Measurements from ENCODE around the gene PVALEF.

Gene PVALEF

DNA sequence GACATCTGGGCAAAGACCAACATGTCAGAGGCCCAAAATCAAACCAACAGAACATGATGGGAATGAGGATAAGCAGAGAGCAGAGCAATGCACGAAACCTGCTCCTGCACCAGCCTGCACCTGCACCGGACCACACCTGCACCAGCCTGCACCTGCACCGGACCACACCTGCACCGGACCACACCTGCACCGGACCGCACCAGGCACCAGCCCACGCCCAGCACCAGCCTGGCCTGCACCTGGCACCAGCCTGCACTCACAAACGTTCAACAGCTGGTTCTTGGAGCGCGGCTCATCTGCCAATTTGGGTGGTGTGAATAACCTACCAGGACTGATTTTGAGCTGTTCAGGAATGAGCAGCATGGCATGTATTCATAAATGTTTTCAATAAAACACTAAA lies 39.3 kb downstream of the PVALEF start:
- Mint-ChIP-seq H3K27me3 (ENCODE audit: low read depth) (no peaks in the 10 kb centered on the region), H3K4me3 (no peak overlapping the region), H3K27ac (no peak overlapping the region), H3K36me3 (ENCODE audit: low read depth) (no peaks in the 10 kb centered on the region), H3K4me1 (ENCODE audit: low read depth) (no peaks in the 10 kb centered on the region), H3K9me3 (no peaks in the 10 kb centered on the region)
- no peak for DNase-seq (ENCODE audit: low spot score)

GRCh38 chr17:81206166-81206565 lies 40.9 kb downstream of the PVALEF start:
- H3K27ac Mint-ChIP-seq: no peak overlapping the region
- H3K4me3 Mint-ChIP-seq: no peak overlapping the region
- H3K9me3 Mint-ChIP-seq: no peaks in the 10 kb centered on the region
- DNase-seq (ENCODE audit: low spot score): no peak
- no peaks in the 10 kb centered on the region for H3K27me3 Mint-ChIP-seq (ENCODE audit: low read depth)
- no peaks in the 10 kb centered on the region for H3K36me3 Mint-ChIP-seq (ENCODE audit: low read depth)
- H3K4me1 Mint-ChIP-seq (ENCODE audit: low read depth): no peaks in the 10 kb centered on the region

- Mint-ChIP-seq H3K9me3 (no peaks in the 10 kb centered on the region), H3K27ac (no peak overlapping the region), H3K4me3 (no peak overlapping the region), H3K36me3 (ENCODE audit: low read depth) (no peaks in the 10 kb centered on the region), H3K4me1 (ENCODE audit: low read depth) (no peaks in the 10 kb centered on the region), H3K27me3 (ENCODE audit: low read depth) (no peaks in the 10 kb centered on the region)
- no peak for DNase-seq (ENCODE audit: low spot score)
Measured at GRCh38 chr17:81206657-81207056, 41.4 kb downstream of the PVALEF start.

- DNase-seq (ENCODE audit: low spot score): no peak
- Mint-ChIP-seq H3K4me1 (ENCODE audit: low read depth) (no peaks in the 10 kb centered on the region), H3K9me3 (no peaks in the 10 kb centered on the region), H3K4me3 (no peak overlapping the region), H3K27ac (no peak overlapping the region), H3K36me3 (ENCODE audit: low read depth) (no peaks in the 10 kb centered on the region), H3K27me3 (ENCODE audit: low read depth) (no peaks in the 10 kb centered on the region)
Measured at GRCh38 chr17:81207610-81208581, 42.6 kb downstream of the PVALEF start.

DNA sequence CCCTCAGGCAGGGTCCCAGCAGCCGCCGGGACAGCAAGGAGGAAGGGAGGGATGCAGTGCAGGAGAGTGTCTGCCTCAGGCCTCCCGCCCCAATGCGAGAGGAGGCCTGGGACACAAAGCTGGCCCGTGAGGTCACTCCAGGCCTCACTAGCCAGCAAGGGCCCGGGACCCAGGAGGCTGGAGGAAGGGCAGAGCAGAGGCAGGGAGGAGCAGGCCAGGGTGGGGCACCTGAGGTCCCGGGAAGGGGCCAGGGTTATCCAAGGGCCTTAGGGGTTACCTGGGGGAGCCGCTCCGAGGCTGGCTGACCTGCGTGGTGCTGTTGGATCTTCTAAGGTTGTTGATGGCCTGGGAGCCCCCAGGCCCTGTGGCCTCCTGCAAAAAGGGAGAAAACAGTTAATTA lies 43.3 kb downstream of the PVALEF start:
- Mint-ChIP-seq H3K27me3 (ENCODE audit: low read depth) (no peaks in the 10 kb centered on the region), H3K4me1 (ENCODE audit: low read depth) (no peaks in the 10 kb centered on the region), H3K36me3 (ENCODE audit: low read depth) (no peaks in the 10 kb centered on the region), H3K27ac (no peak overlapping the region), H3K9me3 (no peaks in the 10 kb centered on the region), H3K4me3 (no peak overlapping the region)
- DNase-seq (ENCODE audit: low spot score): no peak

GRCh38 chr17:81209141-81209540 lies 43.8 kb downstream of the PVALEF start:
- no peaks in the 10 kb centered on the region for H3K9me3 Mint-ChIP-seq
- DNase-seq (ENCODE audit: low spot score): no peak
- no peaks in the 10 kb centered on the region for H3K36me3 Mint-ChIP-seq (ENCODE audit: low read depth)
- H3K27me3 Mint-ChIP-seq (ENCODE audit: low read depth): no peaks in the 10 kb centered on the region
- H3K27ac Mint-ChIP-seq: no peak overlapping the region
- no peak overlapping the region for H3K4me3 Mint-ChIP-seq
- no peaks in the 10 kb centered on the region for H3K4me1 Mint-ChIP-seq (ENCODE audit: low read depth)

DNA sequence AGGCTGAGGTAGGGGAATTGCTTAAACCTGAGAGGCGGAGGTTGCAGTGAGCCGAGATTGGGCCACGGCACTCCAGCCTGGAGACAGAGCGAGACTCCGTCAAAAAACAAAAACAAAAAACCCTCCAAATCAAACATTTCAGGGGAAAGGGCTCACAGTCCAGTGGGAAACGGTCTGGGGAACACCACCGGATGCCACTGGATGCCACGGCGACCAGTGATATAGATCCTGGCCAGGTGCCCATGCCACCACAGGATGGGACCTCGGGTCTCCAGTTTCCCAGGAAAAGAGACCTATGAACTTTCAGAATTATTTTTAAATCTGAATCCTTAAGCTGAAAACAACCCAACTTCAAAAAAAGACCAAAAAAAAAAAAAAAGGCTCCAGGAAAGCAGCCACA lies 45.2 kb downstream of the PVALEF start:
- no peaks in the 10 kb centered on the region for H3K9me3 Mint-ChIP-seq
- no peak overlapping the region for H3K4me3 Mint-ChIP-seq
- DNase-seq (ENCODE audit: low spot score): no peak
- no peak overlapping the region for H3K27ac Mint-ChIP-seq
- no peaks in the 10 kb centered on the region for H3K4me1 Mint-ChIP-seq (ENCODE audit: low read depth)
- no peaks in the 10 kb centered on the region for H3K27me3 Mint-ChIP-seq (ENCODE audit: low read depth)
- no peaks in the 10 kb centered on the region for H3K36me3 Mint-ChIP-seq (ENCODE audit: low read depth)

DNA sequence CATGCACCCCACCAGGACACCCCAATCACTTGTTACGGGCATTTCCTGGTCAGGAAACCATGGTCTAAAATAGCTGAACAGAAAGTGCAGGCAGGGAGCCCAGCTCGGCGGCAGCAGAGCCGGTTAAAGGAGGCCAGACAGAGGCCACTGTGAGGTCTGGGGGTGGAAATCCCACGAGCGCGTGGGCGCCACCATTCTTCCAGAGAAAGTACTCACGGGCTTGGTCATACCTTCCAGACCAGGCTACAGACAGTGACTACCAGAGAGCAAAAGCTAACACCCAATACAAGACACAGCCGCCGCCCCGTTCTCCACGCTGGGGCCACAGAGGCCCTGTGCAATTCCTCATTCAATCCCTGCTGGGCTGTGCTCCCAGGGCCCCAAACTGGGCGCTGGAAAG lies 45.6 kb downstream of the PVALEF start:
- DNase-seq (ENCODE audit: low spot score): no peak
- Mint-ChIP-seq H3K4me3 (no peak overlapping the region), H3K27me3 (ENCODE audit: low read depth) (no peaks in the 10 kb centered on the region), H3K36me3 (ENCODE audit: low read depth) (no peaks in the 10 kb centered on the region), H3K4me1 (ENCODE audit: low read depth) (no peaks in the 10 kb centered on the region), H3K27ac (no peak overlapping the region), H3K9me3 (no peaks in the 10 kb centered on the region)

DNA sequence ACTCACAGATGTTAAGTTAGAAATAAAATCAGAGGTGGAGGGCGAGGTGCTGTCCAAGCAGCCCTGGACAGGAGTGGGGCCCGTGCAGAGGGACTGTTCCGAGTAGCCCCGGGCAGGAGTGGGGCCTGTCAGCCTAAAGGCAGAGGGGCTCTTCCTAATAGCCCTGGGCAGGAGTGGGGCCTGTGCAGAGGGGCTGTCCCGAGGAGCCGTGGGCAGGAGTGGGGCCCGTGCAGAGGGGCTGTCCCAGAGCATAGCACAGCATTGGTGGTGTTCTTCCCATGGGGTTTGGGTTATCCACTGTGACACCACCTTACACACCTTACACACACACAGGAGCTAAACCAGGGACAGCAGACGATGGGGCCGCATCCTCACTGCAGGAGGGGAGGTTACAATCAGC lies 47.1 kb downstream of the PVALEF start:
- H3K27ac Mint-ChIP-seq: no peak overlapping the region
- no peaks in the 10 kb centered on the region for H3K36me3 Mint-ChIP-seq (ENCODE audit: low read depth)
- no peaks in the 10 kb centered on the region for H3K27me3 Mint-ChIP-seq (ENCODE audit: low read depth)
- H3K4me3 Mint-ChIP-seq: no peak overlapping the region
- no peaks in the 10 kb centered on the region for H3K9me3 Mint-ChIP-seq
- no peak for DNase-seq (ENCODE audit: low spot score)
- no peaks in the 10 kb centered on the region for H3K4me1 Mint-ChIP-seq (ENCODE audit: low read depth)

DNA sequence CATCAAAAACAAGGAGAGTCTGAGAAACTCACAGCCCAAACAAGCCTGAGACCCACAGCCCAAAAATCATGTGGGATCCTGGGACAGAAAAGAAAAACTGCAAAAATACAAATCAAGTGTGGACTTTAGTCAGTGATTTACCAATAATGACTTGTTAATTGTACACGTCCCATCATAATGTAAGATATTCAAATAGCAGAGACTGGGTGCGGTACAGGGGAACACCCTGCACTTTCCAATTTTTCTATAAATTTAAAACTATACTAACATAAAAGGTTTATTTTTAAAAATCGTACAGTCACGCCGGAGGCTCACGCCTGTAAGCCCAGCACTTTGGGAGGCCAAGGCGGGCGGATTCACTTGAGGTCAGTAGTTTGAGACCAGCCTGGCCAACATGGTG lies 48.7 kb downstream of the PVALEF start:
- H3K27ac Mint-ChIP-seq: no peak overlapping the region
- H3K27me3 Mint-ChIP-seq (ENCODE audit: low read depth): no peaks in the 10 kb centered on the region
- H3K4me3 Mint-ChIP-seq: no peak overlapping the region

GRCh38 chr17:81217491-81217890 lies 52.2 kb downstream of the PVALEF start:
- Mint-ChIP-seq H3K9me3 (no peaks in the 10 kb centered on the region), H3K27ac (no peak overlapping the region), H3K27me3 (ENCODE audit: low read depth) (no peaks in the 10 kb centered on the region), H3K4me1 (ENCODE audit: low read depth) (peaks cover 7% of the 10 kb centered on the region), H3K4me3 (no peak overlapping the region), H3K36me3 (ENCODE audit: low read depth) (no peaks in the 10 kb centered on the region)
- DNase-seq (ENCODE audit: low spot score): no peak

More for the DNA sequence above, 48.7 kb downstream of the PVALEF start:
- no peaks in the 10 kb centered on the region for H3K9me3 Mint-ChIP-seq
- no peak for DNase-seq (ENCODE audit: low spot score)
- no peaks in the 10 kb centered on the region for H3K36me3 Mint-ChIP-seq (ENCODE audit: low read depth)
- no peaks in the 10 kb centered on the region for H3K4me1 Mint-ChIP-seq (ENCODE audit: low read depth)

DNA sequence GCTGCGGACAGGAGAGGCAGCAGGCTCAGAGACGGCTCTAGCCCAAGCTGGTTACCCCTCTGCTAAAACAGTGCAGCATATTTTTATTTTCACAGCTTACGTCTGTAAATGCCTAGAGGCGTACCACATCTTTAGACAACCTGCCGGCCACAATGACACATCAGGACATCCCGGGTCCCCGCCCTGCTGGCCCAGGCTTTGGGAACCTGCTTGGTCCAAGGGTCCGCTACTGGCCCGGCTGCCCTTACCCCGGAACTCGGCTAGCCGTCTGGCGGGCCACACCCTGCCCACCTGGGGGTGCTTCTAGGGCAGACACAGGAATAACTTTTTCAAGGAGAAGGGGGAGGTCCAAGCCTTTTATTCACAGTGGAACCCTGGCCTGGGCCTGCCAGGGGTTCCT lies 53.2 kb downstream of the PVALEF start:
- H3K36me3 Mint-ChIP-seq (ENCODE audit: low read depth): no peaks in the 10 kb centered on the region
- H3K9me3 Mint-ChIP-seq: no peaks in the 10 kb centered on the region
- H3K27ac Mint-ChIP-seq: no peak overlapping the region
- DNase-seq (ENCODE audit: low spot score): no peak
- H3K4me3 Mint-ChIP-seq: no peak overlapping the region
- H3K4me1 Mint-ChIP-seq (ENCODE audit: low read depth): peaks cover 9% of the 10 kb centered on the region
- no peaks in the 10 kb centered on the region for H3K27me3 Mint-ChIP-seq (ENCODE audit: low read depth)

GRCh38 chr17:81218991-81219390 lies 53.7 kb downstream of the PVALEF start:
- Mint-ChIP-seq H3K36me3 (ENCODE audit: low read depth) (no peaks in the 10 kb centered on the region), H3K4me3 (no peak overlapping the region), H3K9me3 (no peaks in the 10 kb centered on the region), H3K27ac (no peak overlapping the region), H3K27me3 (ENCODE audit: low read depth) (peaks cover 2% of the 10 kb centered on the region), H3K4me1 (ENCODE audit: low read depth) (peaks cover 13% of the 10 kb centered on the region)
- DNase-seq (ENCODE audit: low spot score): no peak

DNA sequence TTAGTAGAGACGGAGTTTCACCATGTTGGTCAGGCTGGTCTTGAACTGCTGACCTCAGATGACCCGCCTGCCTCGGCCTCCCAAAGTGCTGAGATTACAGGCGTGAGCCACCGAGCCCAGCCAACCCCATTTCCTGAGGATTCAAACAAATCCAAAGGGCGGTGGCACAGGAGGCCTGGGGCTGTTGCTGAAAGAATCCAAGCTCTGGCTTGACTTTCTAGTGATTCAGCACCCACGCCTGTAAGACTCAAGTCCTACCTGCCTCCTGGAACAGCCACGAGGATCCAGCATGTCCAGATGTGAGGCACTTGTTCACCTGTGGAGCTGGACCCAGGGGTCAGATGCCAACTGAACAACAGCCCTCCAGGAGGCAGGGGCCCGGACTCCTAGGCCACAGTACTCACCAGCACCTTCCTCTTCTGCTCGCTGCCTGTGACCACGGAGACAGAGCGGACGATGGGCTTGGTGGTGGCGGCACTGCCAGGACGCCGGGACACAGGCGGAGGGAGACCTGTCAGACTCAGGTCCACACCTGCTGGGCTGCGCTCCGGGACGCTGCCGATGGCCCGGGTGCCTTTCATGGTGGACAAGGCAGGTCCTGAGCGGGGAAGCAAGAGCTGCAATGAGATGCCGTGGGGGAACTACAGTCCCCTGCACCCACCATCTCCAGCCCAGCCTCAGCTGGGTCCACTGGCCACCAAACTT lies 54.3 kb downstream of the PVALEF start:
- Mint-ChIP-seq H3K4me1 (ENCODE audit: low read depth) (peaks cover 13% of the 10 kb centered on the region), H3K9me3 (no peaks in the 10 kb centered on the region), H3K27me3 (ENCODE audit: low read depth) (peaks cover 2% of the 10 kb centered on the region), H3K36me3 (ENCODE audit: low read depth) (no peaks in the 10 kb centered on the region), H3K27ac (no peak overlapping the region), H3K4me3 (no peak overlapping the region)
- no peak for DNase-seq (ENCODE audit: low spot score)

All from T-helper 2 cell treated with Interferon-gamma antibody and Interleukin-4, amounts not matched to agents 5 μg/mL and 100 μg/mL, for 36 hours (primary cell).